HG02870 (cell line): ENCODE measurements around the gene CFTR.
"Not testable (repeated sequence)": the region's sequence is repeated elsewhere in the genome, so short reads cannot be mapped to it uniquely, and the experiment has no call there.

Experiments used
- ATAC-seq: cut with Tn5 transposase; IDR thresholded peaks from one replicate; pipeline ENCODE4 v1.9.1; 2021; ENCODE audit warnings: mild to moderate bottlenecking, moderate library complexity; ENCODE audit not compliant: unreplicated experiment

CFTR gene

GRCh38 chr7:117479225-117480054, at the start of gene CFTR:
Gene CFTR (plus strand): TSS chr7:117480025. CDS start chr7:117480095, 70 bp downstream.
- ATAC-seq, result no peak

- ATAC-seq, result peak; percentile 97
Measured at GRCh38 chr7:117435475-117436043, 44.3 kb upstream of the CFTR start.

DNA sequence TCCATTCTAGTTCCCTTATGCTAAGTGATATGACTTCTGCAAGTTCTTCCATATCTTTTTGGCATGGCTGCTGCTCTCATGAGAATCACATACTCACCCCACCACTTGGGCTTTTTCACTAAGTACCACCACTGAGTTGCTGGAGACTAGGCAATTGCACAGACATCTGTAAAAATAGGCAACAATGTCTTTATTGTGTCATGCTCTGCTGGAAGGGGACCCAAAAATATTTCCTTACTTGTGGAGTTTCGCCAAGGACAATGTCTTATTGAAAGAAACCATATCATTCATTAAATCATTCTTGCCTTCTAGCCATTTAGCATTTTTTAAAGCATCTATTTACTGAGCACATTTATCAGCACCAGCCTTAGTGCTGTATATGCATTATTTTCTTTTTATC, 35.2 kb upstream of the CFTR start:
- no peak for ATAC-seq

- no peak for ATAC-seq
Measured at GRCh38 chr7:117445206-117445605, 34.6 kb upstream of the CFTR start.

GRCh38 chr7:117446220-117446815, 33.5 kb upstream of the CFTR start:
- no peak for ATAC-seq

- ATAC-seq, result no peak
Measured at GRCh38 chr7:117448655-117449054, 31.2 kb upstream of the CFTR start.

DNA sequence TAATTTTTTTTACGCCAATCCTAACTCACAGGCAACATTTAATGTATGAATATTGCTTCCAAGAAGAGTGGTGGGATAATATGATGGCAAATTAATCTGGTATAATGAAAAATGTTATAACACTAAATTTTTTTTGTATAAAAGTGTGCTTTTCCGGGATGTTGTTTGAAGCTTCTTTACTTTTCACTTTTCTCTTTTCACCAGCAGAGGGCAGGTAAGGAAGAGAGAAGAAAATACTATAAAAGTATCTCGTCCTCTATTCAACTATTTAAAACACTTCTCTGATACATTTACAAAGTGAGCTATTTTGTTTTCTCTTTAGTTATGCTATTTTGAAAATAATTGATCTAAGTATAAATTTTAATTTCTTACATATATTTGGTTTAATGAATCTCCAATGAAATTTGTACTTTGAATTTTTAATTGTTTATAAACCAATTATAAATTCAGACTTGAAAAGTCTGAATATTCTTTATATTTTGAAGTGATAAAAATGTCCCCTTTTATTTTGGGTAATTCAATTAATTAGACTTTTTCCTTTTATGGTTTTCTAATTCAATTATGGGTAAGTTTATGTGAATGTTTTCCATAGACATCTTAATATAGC, 20.7 kb upstream of the CFTR start:
- no peak for ATAC-seq

- no peak for ATAC-seq
Measured at GRCh38 chr7:117459735-117460134, 20.1 kb upstream of the CFTR start.

- ATAC-seq, result not testable (repeated sequence)
Measured at GRCh38 chr7:117460815-117461214, 19.0 kb upstream of the CFTR start.

GRCh38 chr7:117468174-117468573, 11.7 kb upstream of the CFTR start:
- ATAC-seq, result no peak

- peak; percentile 43 for ATAC-seq
Measured at GRCh38 chr7:117470777-117471176, 9.0 kb upstream of the CFTR start.

GRCh38 chr7:117472335-117472734, 7.5 kb upstream of the CFTR start:
- ATAC-seq, result peak; percentile 47

DNA sequence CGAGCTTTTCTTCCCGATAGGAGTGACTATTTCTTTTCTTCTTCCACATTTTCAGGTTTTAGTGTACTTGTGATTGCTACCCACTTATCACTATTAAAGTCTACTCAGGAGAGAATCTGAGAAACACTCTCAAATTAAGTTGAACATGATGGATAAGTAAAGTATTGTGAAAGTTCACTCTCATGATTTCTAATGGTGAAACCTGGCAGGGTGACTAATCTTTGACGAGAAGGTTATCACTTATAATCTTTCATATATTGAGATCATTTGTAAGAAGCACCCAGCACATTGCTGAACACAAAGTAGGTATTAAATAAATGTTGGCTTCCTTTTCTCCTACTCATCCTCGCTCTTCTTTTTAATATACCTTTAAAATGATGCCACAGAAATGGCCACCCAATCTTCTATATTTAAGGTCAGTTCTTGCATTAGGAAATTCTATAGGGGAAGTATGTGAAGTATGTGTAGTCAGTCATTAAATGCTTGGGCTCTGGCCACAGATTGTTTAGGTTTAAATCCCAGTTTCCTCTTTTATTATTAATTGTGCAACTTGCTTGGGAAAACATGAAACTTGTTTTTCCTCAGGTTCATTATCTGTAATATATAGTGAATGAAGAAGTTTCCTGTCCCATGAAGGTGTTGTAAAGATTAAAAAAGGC, 3.1 kb upstream of the CFTR start:
- ATAC-seq, result no peak

- ATAC-seq, result no peak
Measured at GRCh38 chr7:117478836-117479224, 995 bp upstream of the CFTR start.

GRCh38 chr7:117480055-117480362, 184 bp downstream of the CFTR start:
- no peak for ATAC-seq

DNA sequence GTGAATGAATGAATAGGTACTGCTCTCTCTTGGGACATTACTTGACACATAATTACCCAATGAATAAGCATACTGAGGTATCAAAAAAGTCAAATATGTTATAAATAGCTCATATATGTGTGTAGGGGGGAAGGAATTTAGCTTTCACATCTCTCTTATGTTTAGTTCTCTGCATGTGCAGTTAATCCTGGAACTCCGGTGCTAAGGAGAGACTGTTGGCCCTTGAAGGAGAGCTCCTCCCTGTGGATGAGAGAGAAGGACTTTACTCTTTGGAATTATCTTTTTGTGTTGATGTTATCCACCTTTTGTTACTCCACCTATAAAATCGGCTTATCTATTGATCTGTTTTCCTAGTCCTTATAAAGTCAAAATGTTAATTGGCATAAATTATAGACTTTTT, 1.2 kb downstream of the CFTR start:
- no peak for ATAC-seq

DNA sequence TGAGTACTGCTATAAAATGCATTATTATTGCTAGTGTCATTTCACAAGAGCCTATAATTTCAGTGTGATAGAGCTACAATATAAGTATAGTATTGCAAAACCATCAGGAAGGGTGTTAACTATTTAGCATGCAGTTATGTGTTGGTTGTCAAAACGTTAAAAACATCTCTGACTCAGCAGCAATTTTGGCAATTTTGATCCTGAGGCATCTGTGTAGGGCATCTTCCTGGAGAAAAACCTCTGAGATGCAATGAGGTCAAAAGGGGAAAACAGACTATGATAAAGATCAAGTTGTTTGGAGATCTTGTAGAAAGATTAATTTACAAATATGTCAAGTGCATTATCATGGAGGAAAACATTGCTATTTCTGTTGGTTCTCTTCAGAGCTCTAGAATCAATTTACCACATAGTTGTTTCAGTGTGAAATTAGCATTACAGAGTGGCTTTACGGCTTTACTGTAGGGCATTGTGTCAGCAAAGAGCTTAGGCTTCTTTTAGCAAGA, 5.3 kb downstream of the CFTR start:
- ATAC-seq, result no peak

- no peak for ATAC-seq
Measured at GRCh38 chr7:117489016-117489415, 9.2 kb downstream of the CFTR start.

- ATAC-seq, result no peak
Measured at GRCh38 chr7:117489430-117489829, 9.6 kb downstream of the CFTR start.

DNA sequence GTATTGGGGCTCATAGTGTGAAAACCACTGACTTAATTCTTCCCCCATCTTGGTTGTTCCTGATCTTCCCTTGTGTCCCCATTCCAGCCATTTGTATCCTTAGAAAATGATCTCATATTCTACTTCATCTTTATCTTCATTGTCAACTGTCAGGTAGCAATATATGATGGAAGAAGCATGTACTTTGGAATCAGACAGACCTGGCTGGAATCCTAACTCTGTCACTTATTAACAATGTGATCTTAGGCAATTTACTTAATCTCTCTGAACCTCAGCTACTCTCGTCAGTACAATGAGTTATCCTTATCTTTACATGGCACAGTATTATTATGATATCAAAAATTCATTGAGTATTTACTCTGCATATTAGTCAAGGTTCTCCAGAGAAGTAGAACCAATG, 10.1 kb downstream of the CFTR start:
- ATAC-seq, result no peak

GRCh38 chr7:117492649-117493048, 12.8 kb downstream of the CFTR start:
- no peak for ATAC-seq
